CD4-positive, alpha-beta T cell treated with Interferon alpha-2 for 1 hour (primary cell): ENCODE data around the gene MGAM2.

Source experiments
- DNase-seq, 2 donors: peaks; one replicate each; pipeline ENCODE4 v3.0.0-alpha.2; 2020 to 2022

Gene MGAM2

DNA sequence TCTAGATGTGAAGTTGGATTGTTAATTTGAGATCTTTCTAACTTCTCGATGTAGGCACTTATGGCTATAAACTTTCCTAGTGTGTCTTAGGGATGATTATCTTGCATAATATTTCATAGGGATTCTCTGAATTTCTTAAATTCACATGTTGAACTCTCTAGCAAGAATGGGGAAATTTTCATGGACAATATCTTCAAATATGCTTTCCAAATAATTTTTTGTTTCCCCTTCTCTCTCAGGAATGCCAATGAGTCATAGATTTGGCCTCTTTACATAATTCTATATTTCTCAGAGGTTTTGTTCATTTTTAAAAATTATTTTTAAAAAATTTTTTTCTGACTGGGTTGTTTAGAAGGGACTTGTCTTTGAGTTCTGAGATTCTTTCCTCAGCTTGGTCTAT, 68.9 kb downstream of the MGAM2 start:
- no peak for DNase-seq

GRCh38 chr7:142181211-142181610, 69.7 kb downstream of the MGAM2 start:
- DNase-seq = no peak

GRCh38 chr7:142181966-142182365, 70.4 kb downstream of the MGAM2 start:
- DNase-seq = no peak

GRCh38 chr7:142185069-142185468, 73.6 kb downstream of the MGAM2 start:
- DNase-seq = no peak

- DNase-seq = no peak
These were observed 74.3 kb downstream of the MGAM2 start for GRCh38 chr7:142185801-142186200.

GRCh38 chr7:142188154-142188553, 76.6 kb downstream of the MGAM2 start:
- no peak for DNase-seq

GRCh38 chr7:142188846-142189245, 77.3 kb downstream of the MGAM2 start:
- no peak for DNase-seq

DNA sequence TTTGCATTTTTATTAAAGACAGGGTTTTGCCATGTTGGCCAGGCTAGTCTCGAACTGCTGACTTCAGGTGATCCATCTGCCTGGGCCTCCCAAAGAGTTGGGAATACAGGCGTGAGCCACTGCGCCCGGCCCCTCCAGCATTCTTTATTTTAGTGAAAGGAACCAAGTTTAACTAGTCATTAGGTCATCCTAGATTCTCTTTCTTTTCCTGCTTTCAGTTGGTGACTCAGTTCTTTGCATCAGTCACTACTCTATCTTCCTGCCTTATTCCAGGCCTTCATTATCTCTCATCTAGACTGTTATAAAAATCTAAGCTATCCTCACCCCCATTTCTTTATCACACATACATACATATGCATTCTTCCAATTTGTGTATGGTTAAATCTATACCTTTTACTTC, 82.7 kb downstream of the MGAM2 start:
- DNase-seq = no peak

DNA sequence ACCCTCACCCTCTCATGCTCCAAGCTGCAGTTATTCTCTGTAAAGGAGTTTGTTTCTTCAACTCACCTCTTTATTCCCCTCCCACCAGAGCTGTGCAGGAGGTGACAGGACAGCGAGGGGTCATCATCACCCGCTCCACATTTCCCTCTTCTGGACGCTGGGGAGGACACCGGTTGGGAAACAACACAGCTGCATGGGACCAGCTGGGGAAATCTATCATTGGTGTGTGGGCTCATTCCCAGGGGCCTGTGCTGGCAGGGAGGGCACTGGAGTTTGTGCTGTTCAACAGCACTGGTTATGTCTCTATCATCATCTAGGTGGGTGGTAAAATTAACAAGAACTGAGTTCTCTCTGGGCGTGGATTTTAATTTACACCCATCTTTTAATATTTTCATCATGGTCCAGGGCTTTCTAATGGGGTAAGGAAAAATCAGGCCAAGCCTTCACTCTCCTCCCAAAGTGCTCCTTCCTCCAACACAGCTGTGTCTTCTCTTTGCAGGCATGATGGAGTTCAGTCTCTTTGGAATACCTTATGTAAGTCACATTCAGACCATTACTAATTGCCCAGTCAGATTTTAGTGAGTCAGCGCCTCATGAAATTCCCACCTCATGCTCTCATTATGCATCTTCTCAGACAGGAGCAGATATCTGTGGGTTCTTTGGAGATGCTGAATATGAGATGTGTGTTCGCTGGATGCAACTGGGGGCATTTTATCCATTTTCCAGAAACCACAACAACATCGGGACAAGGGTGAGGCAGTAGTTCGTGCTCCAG, 84.7 kb downstream of the MGAM2 start:
- DNase-seq = no peak

DNA sequence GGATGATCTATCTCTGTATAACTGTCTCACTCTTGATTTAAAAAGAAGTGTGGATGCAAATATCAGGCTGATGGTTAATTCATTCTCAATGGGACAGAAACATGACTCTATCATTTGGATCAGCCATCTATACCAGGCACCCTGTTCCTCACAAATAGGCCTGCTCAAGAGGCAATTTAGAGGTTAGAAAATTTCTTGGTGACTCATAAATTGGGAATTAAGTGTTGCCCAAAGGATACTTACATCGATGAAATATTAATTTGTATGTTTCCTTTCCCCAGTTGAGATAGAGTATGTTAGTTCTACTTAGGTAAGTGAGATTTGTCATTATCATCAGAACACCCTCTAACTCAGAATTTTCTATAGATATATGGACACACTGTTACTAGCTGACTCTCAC, 88.7 kb downstream of the MGAM2 start:
- no peak for DNase-seq

DNA sequence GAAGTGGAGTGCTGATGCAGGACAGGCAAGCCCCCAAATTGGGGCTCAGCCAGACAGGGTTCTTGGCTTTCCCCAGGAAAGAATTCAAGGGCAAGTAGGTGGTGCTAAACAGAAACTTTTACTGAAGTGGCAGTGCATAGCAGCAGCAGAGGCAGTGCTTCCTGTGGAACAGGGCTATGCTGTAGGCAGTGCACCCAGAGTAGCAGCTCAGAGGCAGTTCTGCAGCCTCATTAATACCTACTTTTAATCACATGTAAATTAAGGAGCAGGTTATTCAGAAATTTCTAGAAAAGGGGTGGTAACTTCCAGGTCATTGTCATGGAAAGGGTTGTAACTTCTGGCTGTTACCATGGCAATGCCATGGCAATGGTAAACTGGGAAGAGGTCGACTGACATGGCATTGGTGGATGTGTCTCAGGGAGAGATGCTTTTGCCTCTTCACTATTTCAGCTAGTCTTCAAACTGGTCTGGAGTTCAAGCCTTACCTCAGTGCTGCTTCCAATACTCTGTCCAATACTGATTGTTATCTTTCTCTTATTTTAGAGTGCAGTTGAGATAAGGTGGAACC, 117.1 kb downstream of the MGAM2 start:
- DNase-seq = no peak

DNA sequence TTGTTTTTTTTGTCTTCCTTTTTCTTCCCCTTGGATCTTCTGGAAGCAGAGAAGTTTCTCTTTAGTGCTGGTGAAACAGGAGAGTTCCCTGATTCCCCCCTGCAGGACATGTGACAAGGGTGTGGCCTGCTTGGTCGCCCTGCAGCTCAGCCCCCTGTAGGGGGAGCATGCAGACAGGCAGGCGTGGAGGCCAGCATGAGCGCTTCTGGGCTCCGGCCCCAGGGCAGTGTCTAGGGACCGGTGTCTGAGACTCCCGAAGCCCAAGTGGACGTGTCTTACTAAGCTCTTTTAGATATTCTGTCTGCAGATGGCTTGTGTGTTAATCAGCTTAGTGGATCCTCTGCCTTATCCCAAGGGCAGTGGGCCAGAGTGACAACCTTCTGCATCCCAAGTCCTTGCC, 120.2 kb downstream of the MGAM2 start:
- DNase-seq = no peak

GRCh38 chr7:142240546-142240945, 129.0 kb downstream of the MGAM2 start:
- DNase-seq = no peak

- DNase-seq = no peak
These were observed 132.3 kb downstream of the MGAM2 start for GRCh38 chr7:142243823-142244222.

DNA sequence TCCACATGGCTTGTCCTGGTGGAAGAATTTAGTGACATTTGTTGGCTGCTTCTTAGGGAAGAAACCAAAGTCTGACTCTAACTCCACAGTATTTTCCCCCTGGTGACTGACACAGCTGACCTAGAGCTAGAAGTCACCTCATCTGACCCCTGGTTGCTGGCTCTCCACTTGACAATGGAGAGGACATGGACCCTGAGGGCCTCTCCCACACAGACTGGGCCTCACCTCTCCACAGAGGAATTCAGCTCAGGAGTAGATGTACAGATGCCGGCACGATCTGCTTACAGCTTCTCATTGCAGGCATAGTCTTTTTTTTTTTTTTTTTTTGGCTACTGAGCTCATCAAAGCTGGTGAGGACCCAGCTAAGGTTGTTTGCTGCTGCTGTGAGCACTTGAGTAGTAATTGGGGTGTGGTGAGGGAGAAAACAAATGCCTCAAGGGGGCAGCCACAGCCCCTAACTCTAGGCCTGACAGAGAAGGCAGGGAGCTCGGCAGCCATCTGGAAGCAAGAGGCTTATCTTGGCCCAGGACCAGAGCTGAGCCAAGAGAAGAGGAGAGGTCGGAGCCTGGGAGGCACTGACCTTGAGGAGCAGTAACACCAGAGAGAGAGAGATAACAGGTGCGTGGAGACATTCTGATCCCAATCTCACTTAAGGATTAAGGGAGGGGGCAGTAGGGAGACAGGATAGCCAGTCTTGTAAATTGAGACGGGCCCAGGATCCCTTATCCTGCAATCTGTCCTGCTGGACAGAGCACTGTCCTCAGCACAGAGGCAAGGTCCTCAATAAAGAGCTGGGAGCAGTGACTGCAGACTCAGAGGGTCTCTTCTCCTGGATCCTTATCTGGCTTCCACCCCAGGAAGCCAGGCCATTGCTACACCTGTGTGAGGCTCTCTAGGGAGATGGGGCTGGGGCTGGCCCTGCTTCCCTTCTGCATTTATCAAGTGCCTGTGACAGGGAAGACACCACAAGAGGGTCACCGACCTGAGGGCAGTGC, 136.9 kb downstream of the MGAM2 start:
- no peak for DNase-seq

DNA sequence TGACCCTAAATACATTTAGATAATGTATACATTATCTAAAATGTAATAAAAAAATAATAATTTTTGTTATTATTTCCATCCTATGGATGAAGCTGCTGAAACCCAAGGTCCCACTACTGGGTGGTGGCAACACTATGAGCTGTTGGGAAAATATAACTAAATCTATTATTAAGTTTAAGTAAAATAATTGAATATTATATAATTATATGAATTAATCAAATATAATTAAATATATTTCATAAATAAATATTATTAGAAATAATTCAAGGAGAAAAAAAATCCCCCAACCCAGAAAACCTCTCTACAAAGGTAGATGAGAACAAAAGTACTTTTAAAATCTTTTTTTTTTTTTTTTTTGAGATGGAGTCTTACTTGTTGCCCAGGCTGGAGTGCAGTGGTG, 138.4 kb downstream of the MGAM2 start:
- DNase-seq = no peak

GRCh38 chr7:142250705-142251104, 139.2 kb downstream of the MGAM2 start:
- DNase-seq = no peak

DNA sequence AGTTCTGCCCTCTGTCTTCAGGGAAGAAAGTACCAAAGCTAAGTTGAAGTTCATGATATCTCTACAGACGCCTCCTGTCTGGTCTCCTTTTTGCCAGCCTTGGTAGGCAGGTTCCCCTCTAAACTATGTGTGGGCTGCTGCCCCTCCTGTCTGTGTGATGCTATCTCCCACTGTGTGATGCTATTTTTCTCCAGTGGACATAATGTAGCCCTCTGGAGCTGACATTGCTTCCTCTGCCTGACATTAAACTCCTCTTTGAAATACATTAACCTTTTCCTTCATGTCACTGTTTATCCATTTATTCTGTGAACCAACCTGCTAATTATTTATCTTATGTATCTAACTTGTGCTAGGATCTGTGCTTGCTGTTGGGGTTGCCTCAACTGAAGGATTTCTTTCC, 146.4 kb downstream of the MGAM2 start, which contains the start of gene PRSS58:
Gene PRSS58, minus strand, starts transcription at position 101 of the 400 bp plus-strand sequence. CDS start 351 bp downstream, outside the sequence.
- DNase-seq = no peak

- no peak for DNase-seq
These were observed 152.3 kb downstream of the MGAM2 start for GRCh38 chr7:142263598-142264380.
